NCI-H1417 (cell line): Measurements from ENCODE around the gene PPM1L.
"Not testable (repeated sequence)": the region's sequence is repeated elsewhere in the genome, so short reads cannot be mapped to it uniquely, and the experiment has no call there.

Source experiments
- DNase-seq, 3 experiments: peaks; one replicate each; lab custom pipeline; 2025; lab: John Stamatoyannopoulos, UW

The PPM1L gene

DNA sequence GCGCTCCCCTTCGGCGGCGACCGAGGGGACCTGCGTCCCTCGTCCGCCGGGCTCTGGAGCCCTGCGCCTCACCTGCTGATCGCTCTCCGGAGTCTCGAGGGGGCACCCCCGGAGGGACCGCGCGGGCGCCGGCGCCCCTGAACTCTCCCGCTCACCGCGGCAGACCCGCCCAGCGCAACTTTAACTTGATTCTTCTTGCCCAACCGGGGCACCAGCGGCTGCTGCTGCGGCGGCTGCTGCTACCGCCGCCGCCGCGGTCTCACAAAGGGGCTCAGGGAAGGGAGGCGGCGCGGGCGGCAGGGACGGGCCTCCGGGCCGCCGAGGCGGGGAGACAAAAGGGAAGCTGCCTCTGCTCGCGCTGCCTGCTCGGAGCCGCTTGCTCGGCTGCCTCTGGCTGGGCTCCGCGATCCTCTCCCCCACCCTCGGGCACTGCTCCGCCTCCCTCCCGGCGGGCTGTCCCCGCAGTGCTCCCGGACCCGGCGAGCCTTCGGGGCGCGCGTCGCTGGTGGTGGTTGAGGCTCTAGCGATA, at the start of gene PPM1L:
Gene PPM1L (plus strand): TSS at position 456 of the 529 bp plus-strand sequence.
- DNase-seq = peak; percentile 58 to 98 (median 95)

DNA sequence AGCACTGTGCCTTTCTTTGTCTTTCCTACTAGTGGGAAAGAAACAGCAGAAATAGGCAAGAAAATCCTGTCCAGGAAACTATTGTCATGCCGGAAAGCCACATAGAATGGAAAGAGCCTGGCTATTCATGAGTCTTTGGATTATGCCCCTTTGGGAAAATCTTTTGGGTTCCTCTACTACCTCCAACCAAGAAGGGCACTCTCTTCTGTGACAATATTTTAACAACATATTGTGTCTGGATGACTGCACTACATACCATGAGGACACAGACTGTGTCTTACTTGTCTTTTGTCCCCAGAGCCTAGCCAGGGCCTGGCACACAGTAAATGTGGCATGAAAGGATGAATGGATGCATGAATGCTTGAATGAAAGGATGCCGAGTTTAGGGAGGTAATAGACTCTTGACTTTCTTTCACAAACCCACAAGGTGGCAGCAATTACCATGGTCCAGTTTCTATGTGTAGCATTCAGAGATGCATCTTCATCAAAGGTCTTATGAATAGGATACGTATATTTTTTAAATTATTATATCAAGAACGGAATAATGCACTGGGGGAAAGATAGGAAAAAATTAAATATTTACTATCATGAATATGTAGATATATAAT, 48.7 kb upstream of the PPM1L start:
- peak; percentile 65 to 89 (median 67) for DNase-seq

DNA sequence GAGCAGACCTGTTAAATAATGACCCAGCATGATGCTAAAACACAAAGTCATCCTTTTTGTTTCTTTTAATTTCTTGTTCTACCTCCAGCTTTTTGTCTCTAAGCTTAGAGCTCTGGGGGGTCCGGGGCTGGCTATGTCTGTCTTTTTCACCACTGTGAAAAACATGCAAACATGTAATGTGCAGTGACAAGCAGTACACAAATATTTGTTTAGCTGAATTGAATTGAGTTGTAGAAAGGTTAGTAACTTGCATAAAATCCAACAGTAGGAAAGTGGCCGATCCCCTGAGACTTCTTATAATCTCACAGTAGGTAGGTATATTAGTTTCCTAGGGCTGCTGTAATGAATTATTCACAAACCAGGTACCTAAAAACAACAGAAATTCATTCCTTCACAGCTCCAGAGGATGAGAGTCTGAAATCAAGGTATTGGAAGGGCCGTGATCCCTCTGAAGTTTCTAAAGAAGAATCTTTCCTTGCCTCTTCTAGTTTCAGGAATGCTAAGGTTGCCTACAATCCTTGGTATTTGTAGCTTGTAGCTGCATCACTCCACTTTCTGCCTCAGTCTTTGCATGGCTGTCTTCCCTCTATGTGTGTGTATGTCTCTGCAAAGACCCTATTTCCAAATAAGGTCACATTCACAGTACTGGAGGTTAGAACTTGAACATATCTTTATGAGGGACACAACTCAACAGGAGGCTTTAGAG, 46.4 kb upstream of the PPM1L start:
- DNase-seq = no peak

DNA sequence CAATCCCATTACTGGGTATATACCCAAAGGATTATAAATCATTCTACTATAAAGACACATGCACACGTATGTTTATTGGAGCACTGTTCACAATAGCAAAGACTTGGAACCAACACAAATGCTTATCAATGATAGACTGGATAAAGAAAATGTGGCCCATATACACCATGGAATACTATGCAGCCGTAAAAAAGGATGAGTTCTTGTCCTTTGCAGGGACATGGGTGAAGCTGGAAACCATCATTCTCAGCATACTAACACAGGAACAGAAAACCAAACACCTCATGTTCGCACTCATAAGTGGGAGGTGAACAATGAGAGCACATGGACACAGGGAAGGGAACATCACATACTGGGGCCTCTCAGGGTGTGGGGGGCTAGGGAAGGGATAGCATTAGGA, 42.9 kb upstream of the PPM1L start:
- DNase-seq = not testable (repeated sequence)

DNA sequence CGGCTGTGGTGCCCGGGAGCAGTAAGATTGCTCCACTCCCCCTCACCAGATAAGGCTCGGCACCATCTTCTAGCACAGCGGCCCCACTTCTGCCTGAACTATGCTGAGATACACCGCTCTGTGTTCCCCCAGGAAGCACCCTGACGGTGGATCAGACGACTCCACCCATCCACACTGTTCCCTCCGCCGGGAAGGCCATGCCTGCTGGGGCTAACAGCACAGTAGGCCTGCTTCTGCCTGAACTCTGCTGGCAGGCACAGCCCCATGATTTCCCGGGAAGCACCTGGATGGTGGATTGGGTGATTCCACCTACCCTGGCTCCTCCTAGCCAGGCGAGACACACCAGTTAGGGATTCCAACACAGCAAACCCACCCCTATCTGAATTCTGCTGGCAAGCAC, 36.3 kb upstream of the PPM1L start:
- DNase-seq = no peak

DNA sequence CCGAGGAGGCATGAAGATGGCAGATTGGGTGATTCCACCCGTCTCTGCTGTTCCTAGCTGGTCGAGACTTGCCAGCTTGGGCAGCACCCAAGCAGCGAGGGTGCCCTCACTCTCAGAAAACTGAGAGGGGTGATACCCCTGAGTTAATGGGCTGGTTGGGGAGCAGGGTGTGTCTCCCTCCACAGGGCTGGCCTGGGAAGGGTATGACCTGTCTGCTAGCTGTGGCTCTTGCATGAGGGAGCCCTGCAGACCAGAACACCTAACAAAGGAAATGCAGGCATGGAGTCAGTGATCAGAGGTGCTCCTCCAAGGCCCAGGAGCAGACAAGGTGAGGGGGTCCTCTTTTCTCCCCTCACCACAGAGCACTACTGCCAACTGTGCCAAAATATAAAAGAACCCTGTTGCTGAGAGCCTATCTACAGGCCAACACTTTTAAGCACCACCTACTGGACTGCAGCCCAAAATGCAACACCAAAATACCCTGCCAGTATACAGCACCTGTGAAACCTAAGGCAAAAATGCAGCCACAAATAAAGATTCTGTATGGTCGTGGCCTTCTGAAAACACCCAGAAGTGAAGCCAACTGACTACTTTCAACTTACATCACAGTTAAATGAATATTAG, 35.8 kb upstream of the PPM1L start:
- no peak for DNase-seq

DNA sequence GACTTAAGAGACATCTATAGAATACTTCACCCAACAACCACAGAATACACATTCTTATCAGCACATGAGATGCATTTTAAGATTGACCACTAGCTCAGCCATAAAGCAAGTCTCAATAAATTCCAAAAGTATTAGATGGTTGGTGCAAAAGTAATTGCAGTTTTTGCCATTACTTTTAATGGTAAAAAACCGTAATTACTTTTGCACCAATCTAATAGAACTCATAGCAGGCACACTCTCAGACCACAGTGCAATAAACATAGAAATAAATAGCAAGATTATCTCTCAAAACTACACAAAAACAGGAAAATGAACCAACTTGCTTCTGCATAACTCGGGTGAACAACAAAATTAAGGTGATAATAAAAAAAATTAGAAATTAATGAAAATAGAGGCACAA, 33.7 kb upstream of the PPM1L start:
- DNase-seq = no peak

DNA sequence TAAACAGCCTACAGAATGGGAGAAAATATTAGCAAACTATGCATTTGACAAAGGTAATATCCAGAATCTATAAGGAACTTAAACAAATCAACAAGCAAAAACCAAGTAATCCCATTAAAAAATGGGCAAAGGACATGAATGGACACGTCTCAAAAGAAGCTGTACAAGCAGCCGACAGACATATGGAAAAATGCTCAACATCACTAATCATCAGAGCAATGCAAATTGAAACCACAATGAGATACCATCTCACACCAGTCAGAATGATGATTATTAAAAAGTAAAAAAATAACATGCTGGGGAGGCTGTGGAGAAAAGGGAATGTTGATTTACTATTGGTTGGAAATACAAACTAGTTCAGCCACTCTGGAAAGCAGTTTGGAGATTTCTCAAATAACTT, 30.7 kb upstream of the PPM1L start:
- DNase-seq = no peak

DNA sequence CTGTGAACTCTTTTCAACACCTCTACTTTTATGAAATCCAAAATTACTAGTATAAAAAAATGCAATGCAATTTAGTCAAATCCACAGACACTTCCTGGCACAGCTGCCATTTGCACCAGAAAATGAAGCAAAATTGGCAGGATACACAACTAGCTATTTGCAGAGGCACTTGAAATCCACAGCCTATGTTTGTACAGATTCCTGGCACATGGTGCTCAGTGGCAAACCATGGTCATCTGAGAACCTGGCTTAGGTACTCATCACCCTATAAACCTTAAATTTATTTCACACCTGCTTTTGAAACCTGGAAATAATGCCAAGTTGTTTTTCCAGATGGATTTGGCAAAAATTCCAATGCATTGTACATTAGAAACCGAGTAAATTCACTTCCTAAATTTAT, 20.2 kb upstream of the PPM1L start:
- peak in 2 of 3 experiments; percentile 26 to 68 for DNase-seq

DNA sequence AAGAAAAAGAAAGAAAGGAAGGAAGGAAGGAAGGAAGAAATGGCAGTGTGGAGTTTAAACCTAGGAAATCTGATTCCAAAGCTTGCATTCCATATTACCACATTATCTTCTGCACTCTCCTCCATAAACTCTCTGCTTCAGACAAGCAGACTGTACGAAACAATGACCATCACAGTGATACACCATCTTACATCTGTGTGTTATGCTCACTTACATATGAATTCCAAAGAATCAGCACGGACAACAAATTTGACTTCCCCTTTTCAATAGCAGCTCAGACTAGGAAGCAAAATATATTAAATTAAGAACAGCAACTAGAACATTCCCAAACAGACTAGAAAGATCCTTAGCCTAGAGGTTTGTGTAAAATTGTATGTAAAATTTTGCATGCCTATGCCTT, 18.0 kb upstream of the PPM1L start:
- DNase-seq = no peak

DNA sequence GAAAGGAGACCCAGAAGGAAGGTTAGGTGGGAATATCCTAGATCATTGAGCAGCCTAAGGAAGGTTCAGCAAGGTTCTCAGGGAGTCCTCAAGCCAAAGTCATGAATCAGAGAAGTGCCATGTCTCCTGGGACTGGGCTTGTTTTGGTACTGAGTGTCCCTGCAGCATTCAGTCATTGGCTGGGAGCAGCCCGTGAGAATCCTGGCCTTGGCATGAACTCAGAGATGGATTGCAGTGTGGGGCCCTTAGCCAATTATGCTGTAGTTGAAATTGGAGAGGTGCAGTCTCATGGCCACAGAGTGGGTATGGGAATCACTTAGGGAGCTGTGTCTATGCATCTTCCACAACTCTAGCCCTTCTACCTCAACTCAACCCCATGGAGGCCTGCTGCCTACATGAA, 17.0 kb upstream of the PPM1L start:
- peak in 1 of 3 experiments; percentile 72 for DNase-seq

DNA sequence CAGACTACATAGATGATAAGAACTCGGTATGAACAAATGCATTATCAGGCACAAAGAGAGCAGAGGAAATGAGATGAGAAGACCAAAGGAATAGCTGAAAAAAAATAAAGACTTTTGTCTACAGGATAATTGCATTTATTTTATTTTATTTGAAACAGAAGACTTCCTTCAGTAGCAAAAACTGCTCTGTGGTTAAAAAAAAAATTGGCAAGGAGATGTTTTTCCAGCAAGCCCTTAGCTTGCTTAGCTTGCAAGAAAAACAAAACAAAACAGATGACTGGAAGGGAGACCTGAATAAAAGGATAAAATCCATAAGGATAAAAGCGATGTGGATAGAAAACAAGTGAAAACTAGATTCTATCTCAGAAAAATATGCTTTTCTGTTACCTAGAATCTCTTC, 9.1 kb upstream of the PPM1L start:
- no peak for DNase-seq

DNA sequence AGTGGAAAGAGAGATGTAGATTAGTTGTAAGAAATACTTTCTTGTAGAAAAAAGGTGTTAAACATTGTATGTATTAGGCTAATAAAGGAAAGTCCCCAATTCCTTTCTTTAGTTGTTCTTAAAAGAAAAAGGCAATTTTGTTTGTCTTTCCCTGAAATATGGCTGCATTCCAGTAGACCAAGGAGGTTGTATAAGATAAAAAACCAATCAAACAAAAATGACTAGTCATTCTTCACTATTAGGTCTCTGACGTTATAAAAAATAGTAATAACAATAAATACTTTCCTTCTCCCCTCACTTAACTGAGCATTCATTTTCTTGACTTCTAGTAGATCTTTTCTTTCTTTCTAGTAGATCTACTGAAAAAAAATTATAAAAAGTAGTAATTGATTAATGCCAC, 8.6 kb upstream of the PPM1L start:
- DNase-seq = no peak

DNA sequence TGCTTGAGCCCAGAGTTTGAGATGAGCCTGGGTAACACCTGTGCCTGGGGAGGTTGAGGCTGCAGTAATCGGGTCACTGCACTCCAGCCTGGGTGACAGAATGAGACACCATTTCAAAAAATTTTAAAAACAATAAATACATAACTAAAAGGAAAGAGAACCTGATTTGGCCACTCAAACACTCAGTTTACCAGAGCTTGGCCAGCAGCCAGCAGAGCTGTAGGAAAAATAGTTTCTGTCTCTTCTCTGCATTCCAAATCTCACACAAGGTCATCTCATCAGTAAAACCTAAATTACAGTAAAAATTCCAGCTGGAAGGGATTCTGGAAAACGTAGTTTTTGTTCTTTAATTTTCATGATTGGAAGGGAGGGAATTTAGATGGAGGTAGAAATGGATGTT, 7.8 kb upstream of the PPM1L start:
- DNase-seq = no peak

DNA sequence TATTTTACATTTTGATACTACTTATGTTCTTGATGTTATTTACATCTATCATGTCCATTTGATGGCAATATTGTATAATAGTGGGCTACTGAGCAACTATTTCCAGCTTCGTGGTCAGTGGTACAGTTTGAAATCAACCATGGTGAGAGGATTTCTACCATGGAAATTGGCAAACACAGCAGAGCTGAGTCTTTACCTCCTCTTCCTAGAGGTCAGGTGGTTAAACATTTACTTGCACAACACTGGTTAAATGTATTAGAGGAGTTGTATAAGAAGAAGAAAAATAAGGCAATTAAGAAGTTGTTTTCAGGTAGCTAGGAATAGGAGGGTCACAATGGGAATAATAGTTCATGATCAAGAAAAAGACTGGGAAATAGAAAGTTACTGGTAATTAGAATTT, 7.2 kb upstream of the PPM1L start:
- DNase-seq = no peak

DNA sequence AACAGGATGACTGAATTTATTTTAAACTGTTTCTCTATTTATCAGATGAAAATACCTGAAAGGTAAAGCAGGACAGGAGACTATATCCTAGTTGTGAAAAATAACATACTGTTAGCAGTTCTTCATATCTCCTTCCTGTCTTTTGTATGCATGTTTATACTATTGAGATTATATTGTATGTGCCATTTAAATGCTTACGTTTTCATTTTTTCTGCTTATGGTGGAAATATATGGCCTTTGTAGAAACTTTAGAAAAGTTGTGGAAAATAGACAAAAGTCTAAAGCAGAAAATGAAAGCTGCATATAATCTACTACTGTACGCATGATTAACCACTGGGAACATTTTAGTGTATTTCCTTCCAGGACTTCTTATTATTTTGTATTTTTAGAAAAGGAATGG, 2.1 kb upstream of the PPM1L start:
- DNase-seq = no peak

DNA sequence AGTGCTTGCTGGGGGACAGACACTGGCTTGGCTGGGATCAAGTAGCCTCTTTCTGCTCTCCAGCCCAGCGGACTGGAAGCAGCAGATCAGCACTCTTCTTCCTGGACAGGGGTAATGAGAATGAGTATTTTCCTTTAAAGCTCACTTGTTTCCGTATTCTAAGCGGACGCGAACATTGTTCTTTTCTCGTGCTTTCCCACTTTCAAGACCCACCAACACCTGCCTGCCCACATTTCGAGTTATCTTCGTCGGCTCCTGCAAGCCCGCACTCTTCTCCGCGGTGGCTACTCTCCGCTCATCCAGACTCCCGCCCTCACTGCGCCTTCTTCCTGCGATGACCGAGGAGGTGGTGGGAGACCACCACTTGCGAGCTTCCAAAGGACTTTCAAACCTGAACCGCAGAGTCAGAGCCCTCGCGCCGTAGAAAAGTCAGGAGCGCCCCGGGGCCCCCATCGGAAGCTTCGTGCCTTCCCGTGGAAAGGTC, 1.6 kb upstream of the PPM1L start:
- peak in 2 of 3 experiments; percentile 58 to 90 for DNase-seq

DNA sequence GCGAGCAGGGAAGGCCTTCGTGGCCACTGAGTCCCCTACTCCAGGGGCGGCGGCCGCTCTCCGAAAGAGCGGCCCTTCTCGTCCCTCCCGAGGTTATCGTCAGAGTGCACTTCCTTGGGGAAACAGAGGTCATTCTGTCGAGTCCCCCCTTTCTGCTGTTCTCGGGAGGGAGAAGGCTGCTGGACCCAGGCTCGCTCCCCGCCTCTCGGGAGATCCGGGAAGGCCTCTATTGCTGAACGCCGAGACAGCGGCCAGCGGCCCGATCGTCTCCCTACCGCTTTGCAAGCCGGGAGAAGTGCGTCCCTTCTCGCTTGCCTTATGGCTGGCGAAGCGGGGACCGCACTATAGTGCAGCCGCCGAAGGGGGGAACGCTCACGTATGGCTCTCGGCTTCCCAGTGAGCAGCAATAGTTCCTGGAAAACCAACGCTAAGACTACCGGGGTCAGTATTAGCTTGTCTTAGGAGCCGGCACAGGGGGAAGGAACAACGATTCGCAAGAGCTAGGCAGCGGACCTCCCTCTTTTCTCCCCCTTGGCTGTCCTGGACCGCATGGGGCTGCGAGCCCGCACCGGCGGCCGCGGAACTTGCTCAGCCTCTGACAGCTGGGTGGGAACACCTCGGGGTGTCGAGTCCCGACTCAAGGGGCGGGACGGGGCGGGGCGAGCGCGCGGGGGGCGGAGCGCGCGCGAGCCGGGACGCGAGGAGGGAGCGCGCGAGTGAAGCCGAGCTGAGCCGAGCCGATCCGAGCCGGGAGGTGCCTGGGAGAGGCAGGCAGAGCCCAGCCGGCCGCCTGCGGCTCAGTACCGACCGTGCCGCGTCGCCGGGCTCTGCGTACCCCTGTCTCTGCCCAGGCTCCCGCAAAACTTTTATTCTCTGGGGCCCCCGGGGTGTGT, 930 bp upstream of the PPM1L start:
- DNase-seq = peak; percentile 97 to 100 (median 99)

DNA sequence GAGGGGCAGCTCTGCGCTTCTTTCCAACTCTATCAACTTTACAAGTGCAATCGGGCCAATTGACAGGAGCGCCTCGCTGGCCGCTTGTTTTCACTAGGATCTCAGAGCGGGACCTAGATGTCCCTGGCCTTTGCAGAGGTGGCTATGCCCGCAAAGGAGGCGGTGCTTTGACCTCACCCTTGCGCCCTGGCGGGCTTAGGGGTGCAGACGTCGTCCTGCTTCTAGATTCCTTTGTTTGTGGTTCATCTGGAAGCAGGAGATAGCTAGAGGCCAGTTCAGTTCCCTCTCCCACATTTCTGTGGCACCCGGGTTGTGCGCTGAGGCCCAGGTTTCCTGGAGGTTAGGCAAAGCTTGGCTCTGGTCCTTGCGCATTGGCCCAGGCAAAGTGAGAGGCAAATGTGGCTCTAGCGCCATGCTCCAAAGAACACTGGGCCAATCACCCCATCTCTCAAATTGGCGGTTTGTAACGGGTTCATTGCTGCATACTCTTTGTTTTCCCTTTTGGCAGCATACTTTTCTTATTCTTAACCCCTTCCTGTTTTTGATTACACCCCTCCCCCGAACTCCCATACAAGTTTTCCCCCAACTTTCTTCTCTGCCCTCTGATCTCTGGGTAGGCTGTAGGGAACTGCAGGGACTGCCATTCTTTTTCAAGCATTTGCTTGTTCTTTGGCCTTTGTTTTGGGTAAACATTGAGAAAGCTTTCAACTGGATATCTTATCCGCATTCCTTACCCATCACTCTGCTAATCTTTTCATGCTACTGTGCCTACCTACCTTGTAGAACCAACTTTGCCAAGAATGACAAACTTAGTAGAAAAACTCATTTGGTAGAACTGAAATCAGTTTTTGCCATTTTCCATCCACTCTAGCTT, 1.4 kb downstream of the PPM1L start:
- peak in 2 of 3 experiments; percentile 69 to 73 for DNase-seq

DNA sequence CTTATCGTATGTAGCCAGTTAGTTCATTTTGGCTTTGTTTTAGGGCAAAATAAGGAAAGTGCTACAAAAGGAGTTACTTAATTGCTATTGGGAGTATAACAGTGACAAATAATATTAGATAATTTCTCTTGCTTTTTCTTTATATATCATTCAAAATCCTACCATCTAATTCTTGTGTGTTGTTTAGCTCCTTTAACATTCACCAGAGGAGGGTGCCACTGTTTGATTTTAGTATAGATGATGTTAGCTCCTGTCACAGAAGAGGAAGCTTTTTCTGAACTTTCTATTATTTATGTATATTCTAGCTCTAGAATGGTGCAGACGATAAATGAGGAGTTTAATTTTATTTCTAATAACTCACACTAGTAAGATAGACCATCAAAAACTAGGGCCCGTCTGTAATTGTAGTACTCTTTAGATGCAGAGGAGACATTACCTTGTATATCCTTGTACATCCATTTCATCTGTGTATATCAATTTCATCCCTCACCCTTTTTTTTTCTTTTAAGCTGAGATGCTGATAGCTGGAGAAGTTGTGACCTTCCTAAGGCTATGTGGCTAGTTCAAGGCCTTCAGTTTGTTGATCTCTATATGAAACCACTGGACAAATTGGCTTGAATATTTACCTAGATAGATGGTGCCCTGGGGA, 3.0 kb downstream of the PPM1L start:
- peak in 1 of 3 experiments; percentile 36 for DNase-seq
